ENCODE data around the gene PIP4K2C. TPM values are rescaled to one million over a fixed set of nuclear protein-coding genes. Genes with fewer than 3 reads are reported as not detected.
"Not testable (repeated sequence)": the region's sequence is repeated elsewhere in the genome, so short reads cannot be mapped to it uniquely, and the experiment has no call there.

PIP4K2C gene
- polyA plus RNA-seq, 3 donors, result 36.5 to 42.1 (median 40.0) TPM

- no peak for DNase-seq (ENCODE audit: extremely low read depth in 1 of 11, low read depth in 9 of 11, low spot score in 4 of 11)
Measured at GRCh38 chr12:57641699-57642442, 50.9 kb downstream of the PIP4K2C start.

GRCh38 chr12:57645990-57646658, 55.1 kb downstream of the PIP4K2C start:
- DNase-seq (ENCODE audit: extremely low read depth in 1 of 11, low read depth in 9 of 11, low spot score in 4 of 11), result not testable (repeated sequence)

DNA sequence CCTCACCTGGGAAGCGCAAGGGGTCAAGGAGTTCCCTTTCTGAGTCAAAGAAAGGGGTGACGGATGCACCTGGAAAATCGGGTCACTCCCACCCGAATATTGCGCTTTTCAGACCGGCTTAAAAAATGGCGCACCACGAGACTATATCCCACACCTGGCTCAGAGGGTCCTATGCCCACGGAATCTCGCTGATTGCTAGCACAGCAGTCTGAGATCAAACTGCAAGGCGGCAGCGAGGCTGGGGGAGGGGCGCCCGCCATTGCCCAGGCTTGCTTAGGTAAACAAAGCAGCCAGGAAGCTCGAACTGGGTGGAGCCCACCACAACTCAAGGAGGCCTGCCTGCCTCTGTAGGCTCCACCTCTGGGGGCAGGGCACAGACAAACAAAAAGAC, 55.7 kb downstream of the PIP4K2C start:
- DNase-seq (ENCODE audit: extremely low read depth in 1 of 11, low read depth in 9 of 11, low spot score in 4 of 11), result not testable (repeated sequence)

Other genes with a start within 250 kb of the PIP4K2C start
- 100 to 1,000 TPM in 1 of 3 donors, 10 to 100 TPM in 2; 62.4 to 109 (median 81.4) TPM for gene R3HDM2, start 160.1 kb upstream of the PIP4K2C start, polyA plus RNA-seq (ENCODE audit: insufficient read length in 3 of 3)
- under 1 TPM; 0.25 to 0.33 (median 0.32) TPM for gene INHBC, start 156.4 kb upstream of the PIP4K2C start, polyA plus RNA-seq (ENCODE audit: insufficient read length in 3 of 3)
- gene INHBE, start 135.9 kb upstream of the PIP4K2C start, polyA plus RNA-seq (ENCODE audit: insufficient read length in 3 of 3), result under 1 TPM; 0.65 to 0.77 (median 0.66) TPM
- 10 to 100 TPM; 16.4 to 22.8 (median 20.3) TPM for gene GLI1, start 131.4 kb upstream of the PIP4K2C start, polyA plus RNA-seq (ENCODE audit: insufficient read length in 3 of 3)
- 1 to 10 TPM; 2.9 to 3.1 (median 3.0) TPM for gene ARHGAP9, start 111.3 kb upstream of the PIP4K2C start, polyA plus RNA-seq (ENCODE audit: insufficient read length in 3 of 3)
- 100 to 1,000 TPM; 113 to 145 (median 114) TPM for gene MARS1, start 103.1 kb upstream of the PIP4K2C start, polyA plus RNA-seq (ENCODE audit: insufficient read length in 3 of 3)
- gene DDIT3, start 70.7 kb upstream of the PIP4K2C start, polyA plus RNA-seq (ENCODE audit: insufficient read length in 3 of 3), result 10 to 100 TPM; 28.4 to 36.2 (median 31.4) TPM
- gene MBD6, start 68.4 kb upstream of the PIP4K2C start, polyA plus RNA-seq (ENCODE audit: insufficient read length in 3 of 3), result 100 to 1,000 TPM in 1 of 3 donors, 10 to 100 TPM in 2; 52.7 to 108 (median 65.9) TPM
- gene DCTN2, start 44.0 kb upstream of the PIP4K2C start, polyA plus RNA-seq (ENCODE audit: insufficient read length in 3 of 3), result 100 to 1,000 TPM; 160 to 172 (median 172) TPM
- gene KIF5A, start 41.1 kb upstream of the PIP4K2C start, polyA plus RNA-seq (ENCODE audit: insufficient read length in 3 of 3), result under 1 TPM; 0.50 to 0.88 (median 0.76) TPM
- 10 to 100 TPM; 54.5 to 74.5 (median 63.9) TPM for gene DTX3, start 13.6 kb downstream of the PIP4K2C start, polyA plus RNA-seq (ENCODE audit: insufficient read length in 3 of 3)
- gene ARHGEF25, start 20.2 kb downstream of the PIP4K2C start, polyA plus RNA-seq (ENCODE audit: insufficient read length in 3 of 3), result 10 to 100 TPM; 29.8 to 37.5 (median 36.4) TPM
- 1 to 10 TPM in 1 of 3 donors, under 1 TPM in 2; 0.84 to 1.3 (median 0.97) TPM for gene B4GALNT1, start 42.0 kb downstream of the PIP4K2C start, polyA plus RNA-seq (ENCODE audit: insufficient read length in 3 of 3)
- 100 to 1,000 TPM; 197 to 215 (median 204) TPM for gene OS9, start 102.9 kb downstream of the PIP4K2C start, polyA plus RNA-seq (ENCODE audit: insufficient read length in 3 of 3)
- gene AGAP2, start 147.6 kb downstream of the PIP4K2C start, polyA plus RNA-seq (ENCODE audit: insufficient read length in 3 of 3), result 1 to 10 TPM in 2 of 3 donors, under 1 TPM in 1; 0.89 to 1.9 (median 1.1) TPM
- gene TSPAN31, start 153.8 kb downstream of the PIP4K2C start, polyA plus RNA-seq (ENCODE audit: insufficient read length in 3 of 3), result 100 to 1,000 TPM in 1 of 3 donors, 10 to 100 TPM in 2; 86.7 to 113 (median 99.9) TPM
- 100 to 1,000 TPM; 218 to 260 (median 221) TPM for gene CDK4, start 161.1 kb downstream of the PIP4K2C start, polyA plus RNA-seq (ENCODE audit: insufficient read length in 3 of 3)
- 10 to 100 TPM; 16.6 to 24.8 (median 17.6) TPM for gene MARCHF9, start 163.9 kb downstream of the PIP4K2C start, polyA plus RNA-seq (ENCODE audit: insufficient read length in 3 of 3)
- 1 to 10 TPM in 2 of 3 donors, under 1 TPM in 1; 0.96 to 1.5 (median 1.2) TPM for gene CYP27B1, start 175.9 kb downstream of the PIP4K2C start, polyA plus RNA-seq (ENCODE audit: insufficient read length in 3 of 3)
- gene METTL1, start 180.9 kb downstream of the PIP4K2C start, polyA plus RNA-seq (ENCODE audit: insufficient read length in 3 of 3), result 10 to 100 TPM; 28.6 to 31.8 (median 31.5) TPM
- 10 to 100 TPM; 11.6 to 13.3 (median 12.1) TPM for gene EEF1AKMT3, start 181.4 kb downstream of the PIP4K2C start, polyA plus RNA-seq (ENCODE audit: insufficient read length in 3 of 3)
- gene TSFM, start 191.6 kb downstream of the PIP4K2C start, polyA plus RNA-seq (ENCODE audit: insufficient read length in 3 of 3), result 10 to 100 TPM; 40.5 to 43.2 (median 40.6) TPM
- 10 to 100 TPM; 11.1 to 14.7 (median 11.1) TPM for gene AVIL, start 227.5 kb downstream of the PIP4K2C start, polyA plus RNA-seq (ENCODE audit: insufficient read length in 3 of 3)